T-helper 1 cell treated with Interleukin-12 subunit alpha and Interleukin-12 subunit beta and Interleukin-4 antibody, amounts not matched to agents 30 ng/mL and 1 ng/mL, for 36 hours (primary cell): ENCODE measurements around the gene HS3ST2. TPM values are rescaled to one million over a fixed set of nuclear protein-coding genes. Genes with fewer than 3 reads are reported as not detected.

Experiments used
- intact Hi-C: fragments of 100-400 bp; cut with micrococcal nuclease; formaldehyde crosslinking; loops from one replicate; pipeline ENCODE4 v1.15.1; 2024
- total RNA-seq: library from RNA; stranded (reverse); gene quantifications from 2 replicates; pipeline ENCODE4 v1.2.3, GENCODE V29; 2022

The HS3ST2 gene
- total RNA-seq, 1 donor from 2014 or later: not detected

GRCh38 chr16:22878955-22879354, 65.0 kb downstream of the HS3ST2 start:
- intact Hi-C loops: no loop called here

DNA sequence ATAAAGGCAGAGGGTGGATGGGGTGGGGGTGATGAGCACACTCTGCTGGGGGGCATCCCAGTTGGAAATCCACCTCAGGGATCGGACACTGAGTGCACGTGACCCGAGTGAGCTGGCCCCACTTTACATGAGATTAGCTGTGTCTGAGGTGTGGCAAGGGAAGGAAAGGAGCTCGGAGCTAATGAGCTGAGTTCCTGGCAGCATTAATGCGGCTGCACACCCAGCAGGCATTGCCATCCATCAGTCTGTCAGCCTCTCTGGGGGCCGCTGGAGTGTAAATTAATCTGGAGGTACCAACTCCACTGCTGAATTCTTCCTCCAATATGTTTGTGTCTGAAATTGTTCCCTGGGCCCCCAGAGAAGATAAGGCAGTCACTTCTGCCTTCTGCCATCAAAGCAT, 65.5 kb downstream of the HS3ST2 start:
- intact Hi-C loops: no loop called here

GRCh38 chr16:22882981-22883380, 69.0 kb downstream of the HS3ST2 start:
- intact Hi-C loops: no loop called here

GRCh38 chr16:22885951-22886350, 72.0 kb downstream of the HS3ST2 start:
- intact Hi-C loops: no loop called here

DNA sequence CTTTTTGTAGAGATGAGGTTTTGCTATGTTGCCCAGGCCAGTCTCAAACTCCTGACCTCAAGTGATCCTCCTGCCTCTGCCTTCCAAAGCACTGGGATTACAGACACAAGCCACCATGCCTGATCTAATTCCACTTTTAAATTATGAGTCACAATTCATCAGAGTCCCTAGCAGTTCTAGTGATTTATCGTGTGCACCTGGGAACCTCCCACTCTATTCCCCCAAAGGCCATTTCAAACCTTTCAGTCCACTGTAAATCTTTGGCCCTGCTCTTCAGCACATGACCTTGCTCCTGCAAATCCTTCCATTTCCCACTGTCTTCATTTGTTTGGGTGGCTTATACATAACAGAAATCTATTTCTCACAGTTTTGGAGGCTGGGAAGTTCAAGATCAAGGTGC, 73.0 kb downstream of the HS3ST2 start:
- intact Hi-C loops: no loop called here

GRCh38 chr16:22887445-22887844, 73.5 kb downstream of the HS3ST2 start:
- intact Hi-C loops: no loop called here

- intact Hi-C loops: no loop called here
These were observed 74.8 kb downstream of the HS3ST2 start for GRCh38 chr16:22888791-22889190.

GRCh38 chr16:22890976-22891375, 77.0 kb downstream of the HS3ST2 start:
- intact Hi-C loops: no loop called here

- intact Hi-C loops: no loop called here
These were observed 83.2 kb downstream of the HS3ST2 start for GRCh38 chr16:22897184-22897583.

GRCh38 chr16:22898131-22898530, 84.2 kb downstream of the HS3ST2 start:
- intact Hi-C loops: loop anchor here (1.0 kb wide), 1 partner anchor 537 kb away; no protein-coding TSS in a partner anchor

- intact Hi-C loops: loop anchor here (1.0 kb wide), 3 partner anchors 50 to 536 kb away; no protein-coding TSS in a partner anchor
These were observed 84.9 kb downstream of the HS3ST2 start for GRCh38 chr16:22898874-22899348.

- intact Hi-C loops: loop anchor here (1.0 kb wide), 2 partner anchors 50 to 161 kb away; no protein-coding TSS in a partner anchor
These were observed 85.6 kb downstream of the HS3ST2 start for GRCh38 chr16:22899567-22899966.

DNA sequence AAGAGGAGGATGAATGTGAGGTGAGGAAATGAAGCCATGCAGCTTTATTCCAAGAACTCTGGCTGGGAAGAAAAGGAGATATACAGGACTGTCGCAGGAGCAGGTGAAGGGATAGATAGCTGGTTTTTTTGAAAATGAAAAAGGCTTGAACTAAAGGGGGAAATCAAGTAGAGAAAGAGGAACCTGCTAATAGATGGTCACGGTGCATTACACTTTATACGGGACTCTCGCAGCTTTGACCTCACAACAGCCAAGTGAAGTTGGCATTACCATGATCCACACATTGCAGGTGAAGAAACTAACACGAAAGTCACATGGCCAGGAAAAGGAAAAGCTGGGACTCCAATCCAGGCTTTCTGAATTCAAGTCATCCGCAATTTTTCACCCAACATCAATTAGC, 86.9 kb downstream of the HS3ST2 start:
- intact Hi-C loops: no loop called here

GRCh38 chr16:22901563-22901962, 87.6 kb downstream of the HS3ST2 start:
- intact Hi-C loops: no loop called here

DNA sequence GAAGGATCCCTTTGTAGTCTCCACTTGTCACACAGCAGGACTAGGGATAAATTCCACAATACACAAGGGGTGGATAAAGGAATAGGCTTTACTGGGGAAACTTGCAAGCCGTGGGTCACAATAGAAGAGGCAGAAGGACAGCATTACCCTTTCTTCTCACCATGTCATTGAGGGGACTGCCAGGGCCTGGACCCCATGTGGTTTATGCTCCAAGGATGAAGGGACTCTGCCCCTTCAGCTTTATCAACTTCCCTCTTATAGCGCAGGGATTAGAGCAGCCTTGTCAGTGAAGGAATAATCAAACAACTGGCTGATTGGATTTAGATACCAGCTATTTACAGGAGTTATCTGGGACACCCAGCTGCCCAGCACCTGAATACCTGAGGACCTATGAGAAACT, 89.8 kb downstream of the HS3ST2 start:
- intact Hi-C loops: no loop called here

DNA sequence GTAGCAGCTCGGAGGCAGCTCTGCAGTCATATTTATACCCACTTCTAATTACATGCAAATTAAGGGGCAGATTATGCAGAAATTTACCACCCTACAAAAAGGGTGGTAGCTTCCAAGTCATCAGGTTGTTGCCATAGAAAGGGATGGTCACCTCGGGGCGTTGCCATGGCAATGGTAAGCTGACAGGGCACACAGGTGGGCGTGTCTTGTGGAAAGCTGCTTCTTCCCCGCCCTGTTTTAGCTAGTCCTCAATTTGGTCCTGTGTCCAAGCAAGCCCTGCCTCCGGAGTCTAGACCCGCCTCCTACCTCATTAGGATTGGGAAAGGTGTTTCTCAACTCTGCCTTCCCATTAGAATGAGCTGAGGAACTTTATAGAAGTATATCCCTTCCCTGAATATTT, 98.7 kb downstream of the HS3ST2 start:
- intact Hi-C loops: no loop called here

DNA sequence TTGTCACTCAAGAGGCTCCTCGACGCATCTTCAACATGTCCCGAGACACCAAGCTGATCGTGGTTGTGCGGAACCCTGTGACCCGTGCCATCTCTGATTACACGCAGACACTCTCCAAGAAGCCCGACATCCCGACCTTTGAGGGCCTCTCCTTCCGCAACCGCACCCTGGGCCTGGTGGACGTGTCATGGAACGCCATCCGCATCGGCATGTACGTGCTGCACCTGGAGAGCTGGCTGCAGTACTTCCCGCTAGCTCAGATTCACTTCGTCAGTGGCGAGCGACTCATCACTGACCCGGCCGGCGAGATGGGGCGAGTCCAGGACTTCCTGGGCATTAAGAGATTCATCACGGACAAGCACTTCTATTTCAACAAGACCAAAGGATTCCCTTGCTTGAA, 101.0 kb downstream of the HS3ST2 start:
- intact Hi-C loops: no loop called here

DNA sequence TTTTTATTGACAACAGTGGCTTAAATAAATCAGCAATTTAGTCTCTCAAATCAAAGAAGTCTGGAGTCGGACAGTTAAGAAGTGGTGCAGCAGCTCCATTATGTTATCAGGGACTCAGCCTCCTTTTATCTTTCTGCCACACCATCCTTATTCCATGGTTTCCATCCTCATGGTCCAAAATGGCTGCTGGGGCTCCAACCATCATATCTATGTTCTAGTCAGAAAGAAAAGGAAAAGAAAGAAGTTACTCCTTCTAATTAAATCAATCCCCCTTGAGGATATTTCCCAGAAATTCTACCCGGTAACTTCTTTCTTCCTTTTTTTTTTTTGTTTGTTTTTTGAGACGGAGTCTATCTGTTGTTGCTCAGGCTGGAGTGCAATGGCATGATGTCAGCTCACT, 109.5 kb downstream of the HS3ST2 start:
- intact Hi-C loops: no loop called here

DNA sequence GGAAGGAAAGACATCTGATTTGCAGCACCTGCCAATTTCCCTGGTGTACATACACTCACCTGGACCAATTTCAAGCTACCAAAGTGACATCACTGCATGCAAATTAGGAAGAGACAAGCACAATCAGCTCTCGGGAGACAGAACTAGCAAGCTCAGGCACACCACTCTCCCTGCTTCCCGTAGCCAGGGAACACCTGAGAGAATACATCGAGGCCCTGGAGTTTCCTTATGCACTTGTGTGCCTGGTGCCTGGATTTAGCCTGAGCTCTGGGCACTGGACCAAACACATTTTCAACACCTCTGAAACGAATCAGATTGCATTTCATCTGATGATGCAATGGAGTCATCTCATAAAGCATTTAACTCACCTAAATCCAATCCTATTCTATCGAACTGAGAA, 110.5 kb downstream of the HS3ST2 start:
- intact Hi-C loops: no loop called here

DNA sequence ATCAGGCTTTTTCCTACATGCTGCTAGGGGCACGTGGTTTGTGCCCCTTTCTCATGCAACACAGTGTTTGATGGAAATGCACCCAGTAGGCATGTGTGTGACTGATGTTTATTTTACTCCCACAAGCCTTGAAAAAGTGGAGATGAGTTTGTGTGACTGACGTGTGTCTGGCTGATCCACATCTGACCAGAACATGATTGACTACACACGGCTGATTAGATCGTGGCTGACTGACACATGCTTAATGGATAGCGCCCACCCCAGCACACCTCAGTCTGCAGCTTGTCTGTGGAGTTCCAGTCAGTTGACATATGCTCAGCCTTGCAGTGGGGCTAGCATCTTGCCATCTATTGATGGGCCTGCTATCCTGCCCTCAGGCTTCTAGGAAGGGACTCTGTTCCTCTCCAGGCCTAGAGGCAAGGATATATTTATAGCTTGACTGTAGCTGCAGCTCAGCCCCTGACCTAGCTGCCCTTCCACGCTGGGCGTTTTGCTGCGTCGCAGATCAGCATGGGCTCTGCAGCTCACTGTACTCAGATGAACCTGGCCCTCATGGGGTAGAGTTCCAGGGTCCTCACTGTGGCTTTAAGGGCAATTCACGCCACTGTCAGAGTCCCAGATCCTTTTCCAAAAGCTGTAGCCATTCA, 112.3 kb downstream of the HS3ST2 start:
- intact Hi-C loops: no loop called here

- intact Hi-C loops: no loop called here
These were observed 113.3 kb downstream of the HS3ST2 start for GRCh38 chr16:22927306-22927705.

GRCh38 chr16:22928882-22929435, 115.0 kb downstream of the HS3ST2 start:
- intact Hi-C loops: no loop called here

DNA sequence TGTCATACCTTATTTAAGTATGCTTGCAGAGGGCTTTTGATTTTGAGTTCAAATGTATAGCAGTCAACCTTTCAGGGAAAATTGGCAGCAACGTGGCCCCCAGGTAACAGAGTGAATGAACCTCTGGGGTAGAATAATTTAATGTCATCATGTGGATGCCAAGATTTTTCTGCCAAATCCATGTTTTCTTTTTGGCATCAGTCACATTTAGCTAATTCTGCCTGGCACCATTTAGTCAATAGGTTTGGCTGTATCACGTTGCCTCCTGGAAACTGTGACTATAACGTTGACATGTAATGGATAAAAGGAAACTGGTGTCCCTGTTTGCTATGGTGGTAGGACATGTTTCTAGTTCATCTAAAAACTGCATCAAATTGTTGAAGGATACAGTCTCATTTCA, 115.5 kb downstream of the HS3ST2 start:
- intact Hi-C loops: no loop called here
